ENCODE data around the gene KNG1.

KNG1 gene

GRCh38 chr3:186787642-186788481 is 70.7 kb downstream of the KNG1 start:
- Histone ChIP-seq H3K9me3 (ENCODE audit: low read length) (no peaks in the 10 kb centered on the region), H2AFZ (ENCODE audit: low read depth, low read length) (no peak overlapping the region), H3K4me3 (ENCODE audit: low read length) (no peak overlapping the region), H3K36me3 (ENCODE audit: insufficient read depth, low read length) (peaks cover 78% of the 10 kb centered on the region), H3K27me3 (ENCODE audit: insufficient read depth, low read length) (no peaks in the 10 kb centered on the region), H3K4me1 (ENCODE audit: insufficient read depth, low read length) (peaks cover 32% of the 10 kb centered on the region)

DNA sequence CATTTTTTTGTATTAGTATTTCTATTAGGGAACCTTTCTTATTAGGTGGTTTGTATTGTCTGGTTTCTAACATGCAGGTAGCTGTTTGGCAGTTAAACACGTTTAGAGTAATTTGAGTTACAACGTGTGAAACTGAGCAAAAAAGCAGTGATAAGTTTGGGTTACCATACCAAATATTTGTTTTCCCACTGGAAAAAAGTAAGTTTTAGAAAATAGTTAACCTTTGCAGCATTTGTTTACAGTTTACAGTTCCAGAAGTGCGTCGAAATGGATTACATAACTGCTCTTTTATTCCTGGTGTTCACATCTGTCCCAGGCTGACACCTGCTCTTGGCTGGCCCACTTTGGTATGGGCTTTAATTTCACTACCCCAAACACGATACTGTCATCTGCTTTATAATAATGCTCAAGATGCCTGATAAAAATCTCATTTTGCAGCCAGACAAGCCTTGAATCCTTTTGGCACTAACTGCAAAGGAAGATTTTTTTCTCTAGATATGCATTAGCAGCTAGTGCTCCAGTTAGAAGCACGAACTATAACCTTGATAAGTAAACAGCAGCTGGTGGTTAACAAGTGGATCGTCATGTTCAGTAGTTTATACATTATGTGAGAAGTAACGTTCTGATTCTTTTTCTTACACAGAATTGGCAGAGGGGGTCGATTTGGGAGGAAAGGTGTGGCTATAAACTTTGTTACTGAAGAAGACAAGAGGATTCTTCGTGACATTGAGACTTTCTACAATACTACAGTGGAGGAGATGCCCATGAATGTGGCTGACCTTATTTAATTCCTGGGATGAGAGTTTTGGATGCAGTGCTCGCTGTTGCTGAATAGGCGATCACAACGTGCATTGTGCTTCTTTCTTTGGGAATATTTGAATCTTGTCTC is 71.6 kb downstream of the KNG1 start:
- Histone ChIP-seq H2AFZ (ENCODE audit: low read depth, low read length) (no peak overlapping the region), H3K4me3 (ENCODE audit: low read length) (no peak overlapping the region), H3K36me3 (ENCODE audit: insufficient read depth, low read length) (peaks cover 85% of the 10 kb centered on the region), H3K9me3 (ENCODE audit: low read length) (no peaks in the 10 kb centered on the region), H3K27me3 (ENCODE audit: insufficient read depth, low read length) (no peaks in the 10 kb centered on the region), H3K4me1 (ENCODE audit: insufficient read depth, low read length) (peaks cover 32% of the 10 kb centered on the region)

DNA sequence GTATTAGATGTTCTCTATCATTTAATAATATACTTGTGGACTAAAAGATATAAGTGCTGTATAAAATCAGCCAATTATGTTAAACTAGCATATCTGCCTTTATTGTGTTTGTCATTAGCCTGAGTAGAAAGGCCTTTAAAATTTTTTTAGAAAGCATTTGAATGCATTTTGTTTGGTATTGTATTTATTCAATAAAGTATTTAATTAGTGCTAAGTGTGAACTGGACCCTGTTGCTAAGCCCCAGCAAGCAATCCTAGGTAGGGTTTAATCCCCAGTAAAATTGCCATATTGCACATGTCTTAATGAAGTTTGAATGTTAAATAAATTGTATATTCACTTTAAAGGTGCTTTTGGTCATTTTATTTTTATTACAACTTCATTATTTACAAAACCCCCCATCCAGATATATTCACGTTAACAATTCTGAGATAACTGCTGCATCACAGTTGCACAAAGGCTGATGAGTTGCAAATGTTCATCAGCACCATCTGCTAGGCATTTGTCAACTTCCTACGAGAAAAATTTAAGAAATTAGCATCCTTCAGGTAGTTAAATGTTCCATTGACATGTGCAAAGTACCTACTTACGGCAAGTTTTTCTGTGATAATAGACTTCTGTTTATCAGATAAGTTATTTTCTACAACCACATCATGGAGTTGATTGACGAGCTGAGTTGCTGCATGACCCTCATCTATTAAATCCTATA is 72.5 kb downstream of the KNG1 start:
- Histone ChIP-seq H3K27me3 (ENCODE audit: insufficient read depth, low read length) (no peaks in the 10 kb centered on the region), H3K9me3 (ENCODE audit: low read length) (no peaks in the 10 kb centered on the region), H2AFZ (ENCODE audit: low read depth, low read length) (no peak overlapping the region), H3K4me1 (ENCODE audit: insufficient read depth, low read length) (peaks cover 29% of the 10 kb centered on the region), H3K36me3 (ENCODE audit: insufficient read depth, low read length) (peaks cover 86% of the 10 kb centered on the region), H3K4me3 (ENCODE audit: low read length) (no peak overlapping the region)

GRCh38 chr3:186790261-186790981 is 73.3 kb downstream of the KNG1 start:
- peaks cover 84% of the 10 kb centered on the region for H3K36me3 ChIP-seq (ENCODE audit: insufficient read depth, low read length)
- H3K9me3 ChIP-seq (ENCODE audit: low read length), result no peaks in the 10 kb centered on the region
- H3K4me1 ChIP-seq (ENCODE audit: insufficient read depth, low read length), result peaks cover 22% of the 10 kb centered on the region
- H3K4me3 ChIP-seq (ENCODE audit: low read length), result no peak overlapping the region
- H3K27me3 ChIP-seq (ENCODE audit: insufficient read depth, low read length), result no peaks in the 10 kb centered on the region
- no peak overlapping the region for H2AFZ ChIP-seq (ENCODE audit: low read depth, low read length)
